ENCODE data around the gene B3GNT4.

B3GNT4 gene

DNA sequence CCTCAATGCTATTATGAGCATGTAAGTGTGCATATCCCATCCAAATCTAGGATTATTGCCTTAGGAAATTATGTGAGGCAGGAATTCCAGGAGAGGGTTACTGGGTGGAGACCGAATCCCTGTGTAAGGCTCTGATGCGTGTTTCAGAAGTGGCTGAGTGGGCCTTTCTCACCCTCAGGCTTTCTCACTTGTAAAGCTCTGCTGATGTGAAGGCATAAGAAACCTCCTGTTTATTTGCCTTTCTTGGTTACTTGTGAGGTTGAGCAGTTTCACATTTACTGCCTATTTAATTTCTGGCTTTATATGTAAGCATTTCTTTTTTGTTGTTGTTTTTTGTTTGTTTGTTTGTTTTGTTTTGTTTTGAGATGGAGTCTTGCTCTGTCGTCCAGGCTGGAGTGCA lies 40.5 kb upstream of the B3GNT4 start:
- H3K79me2 ChIP-seq (ENCODE audit: control insufficient read depth, low read length): no peaks in the 10 kb centered on the region
- TF ChIP-seq EZH2phosphoT487 (IDR thresholded peaks at IDR 0.05; ENCODE audit: borderline replicate concordance, low read length): no peak
- TF ChIP-seq, protein P1, sequence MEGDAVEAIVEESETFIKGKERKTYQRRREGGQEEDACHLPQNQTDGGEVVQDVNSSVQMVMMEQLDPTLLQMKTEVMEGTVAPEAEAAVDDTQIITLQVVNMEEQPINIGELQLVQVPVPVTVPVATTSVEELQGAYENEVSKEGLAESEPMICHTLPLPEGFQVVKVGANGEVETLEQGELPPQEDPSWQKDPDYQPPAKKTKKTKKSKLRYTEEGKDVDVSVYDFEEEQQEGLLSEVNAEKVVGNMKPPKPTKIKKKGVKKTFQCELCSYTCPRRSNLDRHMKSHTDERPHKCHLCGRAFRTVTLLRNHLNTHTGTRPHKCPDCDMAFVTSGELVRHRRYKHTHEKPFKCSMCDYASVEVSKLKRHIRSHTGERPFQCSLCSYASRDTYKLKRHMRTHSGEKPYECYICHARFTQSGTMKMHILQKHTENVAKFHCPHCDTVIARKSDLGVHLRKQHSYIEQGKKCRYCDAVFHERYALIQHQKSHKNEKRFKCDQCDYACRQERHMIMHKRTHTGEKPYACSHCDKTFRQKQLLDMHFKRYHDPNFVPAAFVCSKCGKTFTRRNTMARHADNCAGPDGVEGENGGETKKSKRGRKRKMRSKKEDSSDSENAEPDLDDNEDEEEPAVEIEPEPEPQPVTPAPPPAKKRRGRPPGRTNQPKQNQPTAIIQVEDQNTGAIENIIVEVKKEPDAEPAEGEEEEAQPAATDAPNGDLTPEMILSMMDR (IDR thresholded peaks at IDR 0.05; ENCODE audit: low read depth, low read length, poor library complexity, severe bottlenecking): no peak
- no peaks in the 10 kb centered on the region for H3K36me3 ChIP-seq (ENCODE audit: control insufficient read depth, low read length)
- H3K4me3 ChIP-seq (ENCODE audit: low read length): no peak overlapping the region
- H3K27me3 ChIP-seq (ENCODE audit: control insufficient read depth, low read length): peaks cover 19% of the 10 kb centered on the region
- no peak overlapping the region for H3K4me2 ChIP-seq (ENCODE audit: low read length)
- no peaks in the 10 kb centered on the region for H3K4me1 ChIP-seq (ENCODE audit: control insufficient read depth, low read length)
- H3F3A ChIP-seq (ENCODE audit: control insufficient read depth, insufficient read depth): no peaks in the 10 kb centered on the region
- no peak overlapping the region for H3K27ac ChIP-seq (ENCODE audit: low read depth, low read length)
- no peaks in the 10 kb centered on the region for H3K9me3 ChIP-seq (ENCODE audit: control insufficient read depth, insufficient read depth, low read length)
- H3K9me2 ChIP-seq (replicated peaks; ENCODE audit: control insufficient read depth, low read length): no peaks in the 10 kb centered on the region
- no peaks in the 10 kb centered on the region for H4K20me1 ChIP-seq (ENCODE audit: control insufficient read depth, insufficient read depth, low read depth, low read length)

GRCh38 chr12:122166422-122167349 lies 36.8 kb upstream of the B3GNT4 start:
- no peak for TF ChIP-seq EZH2phosphoT487 (IDR thresholded peaks at IDR 0.05; ENCODE audit: borderline replicate concordance, low read length)
- TF ChIP-seq, protein P1 (IDR thresholded peaks at IDR 0.05; ENCODE audit: low read depth, low read length, poor library complexity, severe bottlenecking): no peak
- no peaks in the 10 kb centered on the region for H3K9me3 ChIP-seq (ENCODE audit: control insufficient read depth, insufficient read depth, low read length)
- H4K20me1 ChIP-seq (ENCODE audit: control insufficient read depth, insufficient read depth, low read depth, low read length): no peaks in the 10 kb centered on the region
- H3K79me2 ChIP-seq (ENCODE audit: control insufficient read depth, low read length): no peaks in the 10 kb centered on the region
- H3K27ac ChIP-seq (ENCODE audit: low read depth, low read length): no peak overlapping the region
- H3K4me2 ChIP-seq (ENCODE audit: low read length): no peak overlapping the region
- no peaks in the 10 kb centered on the region for H3F3A ChIP-seq (ENCODE audit: control insufficient read depth, insufficient read depth)
- no peaks in the 10 kb centered on the region for H3K4me1 ChIP-seq (ENCODE audit: control insufficient read depth, low read length)
- H3K9me2 ChIP-seq (replicated peaks; ENCODE audit: control insufficient read depth, low read length): no peaks in the 10 kb centered on the region
- H3K27me3 ChIP-seq (ENCODE audit: control insufficient read depth, low read length): peaks cover 24% of the 10 kb centered on the region
- H3K36me3 ChIP-seq (ENCODE audit: control insufficient read depth, low read length): no peaks in the 10 kb centered on the region
- no peak overlapping the region for H3K4me3 ChIP-seq (ENCODE audit: low read length)

DNA sequence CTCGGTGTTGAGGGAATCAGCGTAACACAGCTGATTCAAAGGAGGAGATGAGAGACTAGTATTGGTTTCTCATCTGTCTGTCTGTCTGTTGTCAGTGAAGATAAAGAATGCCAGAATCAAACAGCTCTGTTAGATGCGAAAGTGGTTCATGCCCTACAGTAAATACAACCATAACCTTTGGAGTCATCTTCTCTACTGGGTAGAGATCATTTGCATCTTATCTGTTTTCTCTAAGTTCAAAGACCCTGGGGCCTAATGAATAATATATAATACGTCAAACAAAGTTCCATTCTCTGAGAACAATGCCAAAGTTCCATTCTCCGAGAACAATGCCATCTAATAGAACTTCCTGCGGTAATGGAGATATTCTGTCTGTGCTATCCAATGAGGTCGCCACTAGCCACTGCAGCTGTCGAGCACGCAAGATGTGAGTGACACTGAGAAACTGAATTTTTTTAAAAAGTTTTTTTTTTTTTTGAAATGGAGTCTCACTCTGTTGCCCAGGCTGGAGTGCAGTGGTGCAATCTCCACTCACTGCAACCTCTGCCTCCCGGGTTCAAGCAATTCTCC lies 36.1 kb upstream of the B3GNT4 start:
- H3K4me1 ChIP-seq (ENCODE audit: control insufficient read depth, low read length): no peaks in the 10 kb centered on the region
- H4K20me1 ChIP-seq (ENCODE audit: control insufficient read depth, insufficient read depth, low read depth, low read length): no peaks in the 10 kb centered on the region
- H3K9me3 ChIP-seq (ENCODE audit: control insufficient read depth, insufficient read depth, low read length): no peaks in the 10 kb centered on the region
- H3K9me2 ChIP-seq (replicated peaks; ENCODE audit: control insufficient read depth, low read length): no peaks in the 10 kb centered on the region
- H3K27me3 ChIP-seq (ENCODE audit: control insufficient read depth, low read length): peaks cover 24% of the 10 kb centered on the region
- H3K27ac ChIP-seq (ENCODE audit: low read depth, low read length): no peak overlapping the region
- H3K36me3 ChIP-seq (ENCODE audit: control insufficient read depth, low read length): no peaks in the 10 kb centered on the region
- TF ChIP-seq, protein P1 (IDR thresholded peaks at IDR 0.05; ENCODE audit: low read depth, low read length, poor library complexity, severe bottlenecking): no peak
- no peak for TF ChIP-seq EZH2phosphoT487 (IDR thresholded peaks at IDR 0.05; ENCODE audit: borderline replicate concordance, low read length)
- no peaks in the 10 kb centered on the region for H3F3A ChIP-seq (ENCODE audit: control insufficient read depth, insufficient read depth)
- H3K79me2 ChIP-seq (ENCODE audit: control insufficient read depth, low read length): no peaks in the 10 kb centered on the region
- H3K4me2 ChIP-seq (ENCODE audit: low read length): no peak overlapping the region
- H3K4me3 ChIP-seq (ENCODE audit: low read length): no peak overlapping the region
